ENCODE results near the gene MMP10.

DNA sequence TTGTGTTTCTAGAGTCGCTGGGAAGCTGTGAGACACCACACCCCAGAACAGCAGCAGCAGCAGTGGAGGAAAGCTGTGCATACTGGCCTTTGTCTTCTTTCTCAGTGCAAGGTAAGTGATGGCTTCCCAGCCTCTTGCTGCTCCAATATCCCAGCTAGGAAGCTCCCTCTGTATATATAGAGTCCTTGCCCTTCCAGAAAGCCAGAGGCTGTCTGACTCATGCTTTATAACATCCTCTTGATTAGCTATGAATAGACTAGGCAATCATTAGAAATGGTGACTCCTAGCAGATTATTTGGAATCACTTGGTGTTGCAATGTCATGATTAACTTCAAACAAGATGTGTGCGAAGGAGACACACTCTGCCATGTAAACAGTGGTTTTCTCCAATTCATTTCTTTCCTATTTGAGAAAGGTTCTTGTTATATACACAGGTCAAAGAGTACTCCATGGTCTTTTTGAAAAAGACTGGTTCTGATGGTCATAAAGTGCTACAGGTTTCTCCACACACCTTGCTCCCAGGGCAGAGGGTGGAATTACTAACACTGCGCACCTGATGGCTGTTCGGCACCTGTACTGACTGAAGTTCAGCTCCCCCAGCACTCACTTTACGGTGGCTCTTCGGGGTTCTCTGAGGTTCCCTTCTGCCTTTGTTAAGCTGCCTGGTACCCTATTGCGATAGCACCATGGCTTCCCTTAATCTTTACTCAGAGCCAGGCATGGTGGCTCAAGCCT, 17.8 kb upstream of the MMP10 start, which contains the start of gene MMP1:
- TF ChIP-seq, protein P1, sequence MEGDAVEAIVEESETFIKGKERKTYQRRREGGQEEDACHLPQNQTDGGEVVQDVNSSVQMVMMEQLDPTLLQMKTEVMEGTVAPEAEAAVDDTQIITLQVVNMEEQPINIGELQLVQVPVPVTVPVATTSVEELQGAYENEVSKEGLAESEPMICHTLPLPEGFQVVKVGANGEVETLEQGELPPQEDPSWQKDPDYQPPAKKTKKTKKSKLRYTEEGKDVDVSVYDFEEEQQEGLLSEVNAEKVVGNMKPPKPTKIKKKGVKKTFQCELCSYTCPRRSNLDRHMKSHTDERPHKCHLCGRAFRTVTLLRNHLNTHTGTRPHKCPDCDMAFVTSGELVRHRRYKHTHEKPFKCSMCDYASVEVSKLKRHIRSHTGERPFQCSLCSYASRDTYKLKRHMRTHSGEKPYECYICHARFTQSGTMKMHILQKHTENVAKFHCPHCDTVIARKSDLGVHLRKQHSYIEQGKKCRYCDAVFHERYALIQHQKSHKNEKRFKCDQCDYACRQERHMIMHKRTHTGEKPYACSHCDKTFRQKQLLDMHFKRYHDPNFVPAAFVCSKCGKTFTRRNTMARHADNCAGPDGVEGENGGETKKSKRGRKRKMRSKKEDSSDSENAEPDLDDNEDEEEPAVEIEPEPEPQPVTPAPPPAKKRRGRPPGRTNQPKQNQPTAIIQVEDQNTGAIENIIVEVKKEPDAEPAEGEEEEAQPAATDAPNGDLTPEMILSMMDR (IDR thresholded peaks at IDR 0.05) = no peak
- no peak for TF ChIP-seq EZH2 (IDR thresholded peaks at IDR 0.05; ENCODE audit: borderline replicate concordance, insufficient read depth, low read depth, low read length, poor library complexity, severe bottlenecking)

Data from B cell (primary cell).